IMR-90 (cell line): Measurements from ENCODE around the gene INTS6L. TPM values are rescaled to one million over a fixed set of nuclear protein-coding genes. Genes with fewer than 3 reads are reported as not detected.

ENCODE experiments used
- ATAC-seq: fragments of 200-7000 bp; cut with Tn5 transposase; 2 replicates; pipeline ENCODE4 v1.9.1; 2020; ENCODE audit warnings: low read depth, mild to moderate bottlenecking, moderate library complexity
- BruUV-seq: library from RNA; stranded (reverse); fragments of 400-500 nt; replicated peaks from 2 replicates; lab custom pipeline; 2021; lab: Mats Ljungman, UMichigan
- CTCF ChIA-PET: fragments of 300-600 bp; formaldehyde crosslinking; extraction: SDS; loops from one replicate; lab custom pipeline; 2021; ENCODE audit warnings: antibody characterized with exemption; lab: Yijun Ruan, JAX
- POLR2A ChIA-PET: fragments of 300-600 bp; sonication (Branson Sonifier 250); formaldehyde crosslinking; loops from one replicate; lab custom pipeline; 2022; ENCODE audit warnings: antibody characterized with exemption; ENCODE audit not compliant: unreplicated experiment; lab: Charles Lee
- DNase-seq: peaks from one replicate; pipeline ENCODE4 v3.0.0; 2013
- H2AFZ ChIP-seq: replicated peaks from 2 replicates; pipeline ENCODE3; 2013; ENCODE audit warnings: low read length, mild to moderate bottlenecking; ENCODE audit not compliant: poor library complexity
- H2AK5ac ChIP-seq: 2 replicates; pipeline ENCODE4 v1.6.1; 2013; ENCODE audit warnings: low read depth, low read length, inconsistent platforms
- H2AK9ac ChIP-seq: replicated peaks from 2 replicates; pipeline ENCODE3; 2013; ENCODE audit warnings: mild to moderate bottlenecking, low read depth, low read length, moderate library complexity; ENCODE audit not compliant: poor library complexity
- H2BK120ac ChIP-seq: 2 replicates; pipeline ENCODE4 v1.6.1; 2013; ENCODE audit warnings: low read depth, low read length, inconsistent platforms
- H2BK15ac ChIP-seq: 3 replicates; pipeline ENCODE4 v1.6.1; 2013; ENCODE audit warnings: low read depth, low read length, inconsistent platforms
- H2BK20ac ChIP-seq: 2 replicates; pipeline ENCODE4 v1.6.1; 2013; ENCODE audit warnings: low read depth, mild to moderate bottlenecking, inconsistent platforms, low read length, moderate library complexity
- H2BK5ac ChIP-seq: 2 replicates; pipeline ENCODE4 v1.6.1; 2013; ENCODE audit warnings: mild to moderate bottlenecking, low read depth, low read length, inconsistent platforms; ENCODE audit not compliant: poor library complexity, severe bottlenecking
- H3K14ac ChIP-seq: replicated peaks from 2 replicates; pipeline ENCODE4 v1.6.1; 2013; ENCODE audit warnings: low read depth, low read length, inconsistent platforms
- H3K18ac ChIP-seq: 2 replicates; pipeline ENCODE4 v1.6.1; 2013; ENCODE audit warnings: low read depth, low read length, control low read depth
- H3K23ac ChIP-seq: 2 replicates; pipeline ENCODE4 v1.6.1; 2013; ENCODE audit warnings: low read depth, low read length, inconsistent platforms
- H3K27ac ChIP-seq: 2 replicates; pipeline ENCODE4 v1.5.1; 2013; ENCODE audit warnings: mild to moderate bottlenecking, control low read depth, low read length; ENCODE audit not compliant: insufficient read depth
- H3K27me3 ChIP-seq: 2 replicates; pipeline ENCODE4 v1.6.1; 2013; ENCODE audit warnings: low read length; ENCODE audit not compliant: control insufficient read depth, insufficient read depth
- H3K36me3 ChIP-seq: 2 replicates; pipeline ENCODE4 v1.6.1; 2013; ENCODE audit warnings: low read length, mixed read lengths; ENCODE audit not compliant: control insufficient read depth, insufficient read depth
- H3K4ac ChIP-seq: 2 replicates; pipeline ENCODE4 v1.6.1; 2013; ENCODE audit warnings: low read depth, low read length, inconsistent platforms
- H3K4me1 ChIP-seq: 2 replicates; pipeline ENCODE4 v1.6.1; 2013; ENCODE audit warnings: low read length, mixed read lengths; ENCODE audit not compliant: control insufficient read depth, insufficient read depth
- H3K4me2 ChIP-seq: 2 replicates; pipeline ENCODE4 v1.6.1; 2013; ENCODE audit warnings: low read depth, mild to moderate bottlenecking, control low read depth, low read length, moderate library complexity
- H3K4me3 ChIP-seq: 2 replicates; pipeline ENCODE4 v1.5.1; 2013; ENCODE audit warnings: low read depth, mild to moderate bottlenecking, control low read depth, low read length, moderate library complexity; ENCODE audit not compliant: insufficient read depth
- H3K56ac ChIP-seq: 2 replicates; pipeline ENCODE4 v1.6.1; 2013; ENCODE audit warnings: low read length, inconsistent platforms; ENCODE audit not compliant: insufficient read depth; ENCODE audit errors: extremely low read depth
- H3K79me1 ChIP-seq, 2 experiments: 2 replicates each; pipeline ENCODE4 v1.6.1; 2013; ENCODE audit warnings: low read length in 2 of 2, inconsistent platforms in 1 of 2, low read depth in 1 of 2
- H3K9ac ChIP-seq: 2 replicates; pipeline ENCODE4 v1.6.1; 2013; ENCODE audit warnings: low read depth, low read length, control low read depth
- H3K9me1 ChIP-seq: 2 replicates; pipeline ENCODE4 v1.6.1; 2013; ENCODE audit warnings: low read length, inconsistent platforms; ENCODE audit not compliant: insufficient read depth
- H3K9me3 ChIP-seq: 2 replicates; pipeline ENCODE4 v1.6.1; 2013; ENCODE audit warnings: low read length; ENCODE audit not compliant: control insufficient read depth, insufficient read depth
- H4K20me1 ChIP-seq: 2 replicates; pipeline ENCODE4 v1.6.1; 2013; ENCODE audit warnings: low read length, inconsistent platforms; ENCODE audit not compliant: insufficient read depth
- H4K5ac ChIP-seq: 2 replicates; pipeline ENCODE4 v1.6.1; 2013; ENCODE audit warnings: mild to moderate bottlenecking, low read depth, low read length, control low read depth
- H4K8ac ChIP-seq, 2 experiments: 2 replicates each; pipeline ENCODE4 v1.6.1; 2013; ENCODE audit warnings: low read depth in 2 of 2, low read length in 2 of 2, control low read depth in 1 of 2, inconsistent platforms in 1 of 2
- H4K91ac ChIP-seq: 2 replicates; pipeline ENCODE4 v1.6.1; 2013; ENCODE audit warnings: low read depth, low read length, inconsistent platforms; ENCODE audit not compliant: insufficient read depth
- FOS ChIP-seq: fragments of 150-350 bp; IDR thresholded peaks from 2 replicates; pipeline ENCODE4 v1.6.1; 2016; ENCODE audit warnings: low read depth, low read length
- MAFK ChIP-seq: IDR thresholded peaks from 2 replicates; pipeline ENCODE4 v1.6.1; 2012; ENCODE audit warnings: low read depth, low read length, improper control_type of control experiment
- WGBS, 2 experiments: methylation state at CpG; one replicate each; pipeline versions ENCODE4 v1.1.5 to v1.1.7; 2013; ENCODE audit warnings: missing lambda C conversion rate in 2 of 2; ENCODE audit not compliant: insufficient read length in 1 of 2; ENCODE audit errors: extremely low coverage in 2 of 2; 5-methylcytosine and 5-hydroxymethylcytosine counted together
- dilution Hi-C: fragments of 300-500 bp; cut with HindIII; formaldehyde crosslinking; loops from one replicate; pipeline ENCODE4 v1.14.3; 2018; ENCODE audit warnings: low sequenced_read_pairs; ENCODE audit not compliant: unreplicated experiment
- in situ Hi-C: fragments of 300-500 bp; cut with MboI; formaldehyde crosslinking; loops from 3 replicates; pipeline ENCODE4 v1.14.3; 2019; ENCODE audit warnings: low sequenced_read_pairs, inconsistent platforms, mixed read lengths
- intact Hi-C: fragments of 100-400 bp; cut with micrococcal nuclease; formaldehyde crosslinking; loops from 2 replicates; pipeline ENCODE4 v1.10.0; 2022
- polyA plus RNA-seq, 3 experiments: library from polyadenylated mRNA; depleted of rRNA; stranded (reverse); fragments of >200 nt; gene quantifications; 2 replicates each; pipeline ENCODE4 v1.2.3, GENCODE V29; 2012; ENCODE audit warnings: low replicate concordance in 1 of 3
- total RNA-seq: library from RNA; depleted of rRNA; stranded (reverse); fragments of >200 nt; gene quantifications from 2 replicates; pipeline ENCODE4 v1.2.3, GENCODE V29; 2012; rRNA removed
- TF ChIP-seq, protein P1 (sequence below): fragments of 150-350 bp; IDR thresholded peaks from 2 replicates; pipeline ENCODE4 v1.6.1; 2017; ENCODE audit warnings: mild to moderate bottlenecking, antibody characterized with exemption, low read length, low read depth

The INTS6L gene
- total and polyA plus RNA-seq, 2 of the 4 experiments (the other 2 are of a cell fraction): 2.7 to 5.1 TPM

DNA sequence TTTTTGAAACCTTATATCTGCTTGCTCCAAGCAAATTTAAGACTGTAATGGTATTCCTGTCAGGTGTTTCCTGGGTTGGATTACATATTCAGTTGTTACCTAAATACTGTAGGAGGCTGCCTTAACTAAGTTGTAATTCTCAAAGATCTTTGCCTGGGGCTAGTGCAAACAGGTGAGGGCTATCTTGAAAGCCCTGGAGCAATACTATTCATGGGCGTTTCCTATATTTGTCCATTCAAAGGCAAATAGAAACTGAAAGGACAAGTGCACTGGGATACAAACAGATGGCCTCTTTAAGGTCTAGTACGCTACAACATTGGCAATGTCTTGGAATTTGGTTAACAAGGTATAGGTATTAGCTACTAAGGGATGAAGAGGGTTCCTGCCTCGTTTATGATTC is 108.9 kb downstream of the INTS6L start:
- no peak overlapping the region for H4K91ac ChIP-seq
- WGBS, 2 experiments: 0% methylated on average over 1 of the region's 3 CpGs; no CpG with 5 or more reads in 1 of the 2 experiments
- H2AK9ac ChIP-seq: no peak overlapping the region
- H3K18ac ChIP-seq: no peak overlapping the region
- no peak overlapping the region for H4K5ac ChIP-seq
- H2BK120ac ChIP-seq: no peak overlapping the region
- H3K23ac ChIP-seq: no peak overlapping the region
- no peaks in the 10 kb centered on the region for H4K20me1 ChIP-seq
- no peaks in the 10 kb centered on the region for H3K9me3 ChIP-seq
- no peak overlapping the region for H3K56ac ChIP-seq
- H3K36me3 ChIP-seq: no peaks in the 10 kb centered on the region
- H3K4me3 ChIP-seq: no peak overlapping the region
- no peak overlapping the region for H2AK5ac ChIP-seq
- no peak overlapping the region for H3K9ac ChIP-seq
- H3K79me1 ChIP-seq: no peaks in the 10 kb centered on the region
- no peaks in the 10 kb centered on the region; the same call in 1 of the 2 replicates for H3K27me3 ChIP-seq
- H2BK5ac ChIP-seq: no peak overlapping the region
- H3K4me1 ChIP-seq: no peaks in the 10 kb centered on the region
- no peak for ATAC-seq
- H3K27ac ChIP-seq: no peak overlapping the region
- no peak overlapping the region for H2BK15ac ChIP-seq
- H3K14ac ChIP-seq: no peak overlapping the region
- H3K4me2 ChIP-seq: no peak overlapping the region
- no peaks in the 10 kb centered on the region for H3K9me1 ChIP-seq
- no TSS peak for BruUV-seq
- no peak overlapping the region for H4K8ac ChIP-seq
- POLR2A ChIA-PET: no interaction called here
- no peak overlapping the region for H3K4ac ChIP-seq
- in situ Hi-C loops: no loop called here
- H2BK20ac ChIP-seq: no peak overlapping the region
- TF ChIP-seq FOS (no peak), MAFK (no peak)
- TF ChIP-seq, protein P1, sequence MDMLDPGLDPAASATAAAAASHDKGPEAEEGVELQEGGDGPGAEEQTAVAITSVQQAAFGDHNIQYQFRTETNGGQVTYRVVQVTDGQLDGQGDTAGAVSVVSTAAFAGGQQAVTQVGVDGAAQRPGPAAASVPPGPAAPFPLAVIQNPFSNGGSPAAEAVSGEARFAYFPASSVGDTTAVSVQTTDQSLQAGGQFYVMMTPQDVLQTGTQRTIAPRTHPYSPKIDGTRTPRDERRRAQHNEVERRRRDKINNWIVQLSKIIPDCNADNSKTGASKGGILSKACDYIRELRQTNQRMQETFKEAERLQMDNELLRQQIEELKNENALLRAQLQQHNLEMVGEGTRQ: no peak
- CTCF ChIA-PET: no interaction called here
- no peak overlapping the region for H2AFZ ChIP-seq
- dilution Hi-C loops: no loop called here
- intact Hi-C loops: no loop called here
- no peak for DNase-seq

Other genes starting within 250 kb of the INTS6L start
- gene ETDC, start 211.2 kb upstream of the INTS6L start, total RNA-seq: not detected in 2 replicates
- not detected in 2 replicates for gene ETDC, start 211.2 kb upstream of the INTS6L start, polyA plus RNA-seq (2012; rRNA removed)
- gene ZNF75D, start 176.6 kb upstream of the INTS6L start, total RNA-seq: 4.1 and 4.2 TPM in 2 replicates
- gene ZNF75D, start 176.6 kb upstream of the INTS6L start, polyA plus RNA-seq (2012; rRNA removed): 3.3 and 4.2 TPM in 2 replicates
- gene ZNF449, start 175.9 kb upstream of the INTS6L start, total RNA-seq: 6.1 and 6.4 TPM in 2 replicates
- gene ZNF449, start 175.9 kb upstream of the INTS6L start, polyA plus RNA-seq (2012; rRNA removed): 2.4 and 3.5 TPM in 2 replicates
- gene SMIM10L2A, start 98.7 kb upstream of the INTS6L start, total RNA-seq: under 0.01 TPM in 2 replicates
- gene SMIM10L2A, start 98.7 kb upstream of the INTS6L start, polyA plus RNA-seq (2012; rRNA removed): 0.09 and 0.10 TPM in 2 replicates
- not detected in 2 replicates for gene CT45A1, start 193.0 kb downstream of the INTS6L start, total RNA-seq
- gene CT45A1, start 193.0 kb downstream of the INTS6L start, polyA plus RNA-seq (2012; rRNA removed): not detected in 2 replicates
- gene CT45A3, start 247.5 kb downstream of the INTS6L start, total RNA-seq: not detected in 2 replicates
- not detected in 2 replicates for gene CT45A3, start 247.5 kb downstream of the INTS6L start, polyA plus RNA-seq (2012; rRNA removed)